NK-92 (cell line): Measurements from ENCODE around the gene TSNAXIP1.

Experiments used
- DNase-seq: peaks from one replicate; lab custom pipeline; 2025; ENCODE audit not compliant: unreplicated experiment; lab: John Stamatoyannopoulos, UW

The TSNAXIP1 gene

GRCh38 chr16:67782567-67783352, 23.9 kb upstream of the TSNAXIP1 start:
- DNase-seq = no peak

GRCh38 chr16:67783353-67783725, 23.4 kb upstream of the TSNAXIP1 start:
- DNase-seq = no peak

GRCh38 chr16:67786491-67786890, 20.2 kb upstream of the TSNAXIP1 start:
- DNase-seq = no peak

GRCh38 chr16:67790071-67790470, 16.6 kb upstream of the TSNAXIP1 start:
- no peak for DNase-seq

GRCh38 chr16:67796099-67796718, 10.5 kb upstream of the TSNAXIP1 start:
- no peak for DNase-seq

- DNase-seq = no peak
Measured at GRCh38 chr16:67800338-67800926, 6.3 kb upstream of the TSNAXIP1 start.

GRCh38 chr16:67801241-67801640, 5.4 kb upstream of the TSNAXIP1 start:
- no peak for DNase-seq

GRCh38 chr16:67801883-67802282, 4.8 kb upstream of the TSNAXIP1 start:
- no peak for DNase-seq

GRCh38 chr16:67803894-67804293, 2.8 kb upstream of the TSNAXIP1 start:
- DNase-seq = no peak

GRCh38 chr16:67804853-67805542, 1.7 kb upstream of the TSNAXIP1 start:
- DNase-seq = no peak

GRCh38 chr16:67805718-67806427, 816 bp upstream of the TSNAXIP1 start:
- no peak for DNase-seq

- no peak for DNase-seq
Measured at GRCh38 chr16:67807148-67807682, 526 bp downstream of the TSNAXIP1 start.

GRCh38 chr16:67811899-67812298, 5.2 kb downstream of the TSNAXIP1 start:
- DNase-seq = no peak

GRCh38 chr16:67814567-67814966, 7.9 kb downstream of the TSNAXIP1 start:
- no peak for DNase-seq

GRCh38 chr16:67820608-67821259, 14.0 kb downstream of the TSNAXIP1 start:
- no peak for DNase-seq

GRCh38 chr16:67822511-67822910, 15.8 kb downstream of the TSNAXIP1 start:
- no peak for DNase-seq

GRCh38 chr16:67825119-67825518, 18.4 kb downstream of the TSNAXIP1 start:
- no peak for DNase-seq

GRCh38 chr16:67825906-67826305, 19.2 kb downstream of the TSNAXIP1 start:
- no peak for DNase-seq

- DNase-seq = no peak
Measured at GRCh38 chr16:67828651-67829050, 22.0 kb downstream of the TSNAXIP1 start.

GRCh38 chr16:67833030-67833414, 26.3 kb downstream of the TSNAXIP1 start:
- DNase-seq = no peak
